ENCODE results near the gene FLVCR2.

FLVCR2 gene

DNA sequence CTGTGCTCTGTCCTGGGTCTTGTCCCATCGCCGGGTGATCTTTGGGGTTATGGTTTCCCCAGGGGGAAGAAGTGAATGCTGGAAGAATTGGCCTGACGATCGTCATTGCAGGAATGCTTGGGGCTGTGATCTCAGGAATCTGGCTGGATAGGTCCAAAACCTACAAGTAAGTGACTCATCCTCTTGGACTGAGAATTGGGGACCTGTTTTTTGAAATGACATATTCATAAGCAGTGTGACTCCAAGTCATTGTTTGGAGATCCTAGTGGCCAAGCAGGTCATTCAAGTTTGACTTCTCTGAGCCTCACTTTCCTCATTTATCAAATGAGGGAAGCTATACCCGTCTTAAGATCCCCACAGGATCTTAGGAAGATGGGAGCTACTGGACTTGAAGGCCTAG, 56.4 kb downstream of the FLVCR2 start:
- no peak for DNase-seq

DNA sequence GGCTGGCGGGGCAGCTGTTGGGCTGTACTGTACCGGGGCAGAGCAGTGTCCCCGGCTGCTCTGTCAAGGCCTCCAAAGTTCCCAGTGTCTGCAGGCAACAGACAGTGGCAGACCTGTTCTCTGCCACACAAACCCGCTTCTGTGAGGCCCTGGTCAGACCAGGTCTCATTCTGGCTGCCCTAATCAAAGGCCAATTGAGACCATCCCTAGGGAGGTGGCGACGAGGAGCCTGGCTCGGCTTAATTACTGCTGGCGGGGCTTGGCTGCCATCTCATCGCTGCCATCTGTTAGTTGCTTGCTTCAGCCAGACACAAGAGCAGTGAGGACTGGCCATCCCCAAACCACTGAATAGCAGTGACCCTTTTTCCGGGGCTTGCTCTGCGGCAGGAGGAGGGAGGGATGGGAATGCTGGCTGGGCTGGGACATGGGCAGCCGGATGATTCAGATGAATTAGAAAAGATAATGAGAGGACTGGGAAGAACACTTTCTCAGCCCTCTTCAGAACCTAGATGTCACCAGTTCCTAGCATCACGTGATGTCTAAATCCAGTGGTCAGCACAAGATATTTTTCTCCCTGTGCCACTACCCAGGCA, 57.8 kb downstream of the FLVCR2 start:
- DNase-seq: no peak

DNA sequence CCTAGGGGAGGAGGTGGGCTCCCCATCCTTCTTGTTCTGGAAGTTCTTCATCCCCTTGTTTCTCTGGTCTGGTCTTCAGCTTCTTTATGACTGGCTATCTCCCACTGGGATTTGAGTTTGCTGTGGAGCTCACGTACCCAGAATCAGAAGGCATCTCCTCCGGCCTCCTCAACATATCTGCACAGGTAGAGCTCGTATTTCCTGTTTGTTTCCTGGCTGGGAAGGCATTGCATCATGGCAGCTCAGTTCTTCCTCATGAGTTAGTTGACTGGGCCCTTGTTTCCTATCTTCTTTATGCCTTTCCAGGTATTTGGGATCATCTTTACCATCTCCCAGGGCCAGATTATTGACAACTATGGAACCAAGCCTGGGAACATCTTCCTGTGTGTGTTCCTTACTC, 62.5 kb downstream of the FLVCR2 start:
- no peak for DNase-seq

DNA sequence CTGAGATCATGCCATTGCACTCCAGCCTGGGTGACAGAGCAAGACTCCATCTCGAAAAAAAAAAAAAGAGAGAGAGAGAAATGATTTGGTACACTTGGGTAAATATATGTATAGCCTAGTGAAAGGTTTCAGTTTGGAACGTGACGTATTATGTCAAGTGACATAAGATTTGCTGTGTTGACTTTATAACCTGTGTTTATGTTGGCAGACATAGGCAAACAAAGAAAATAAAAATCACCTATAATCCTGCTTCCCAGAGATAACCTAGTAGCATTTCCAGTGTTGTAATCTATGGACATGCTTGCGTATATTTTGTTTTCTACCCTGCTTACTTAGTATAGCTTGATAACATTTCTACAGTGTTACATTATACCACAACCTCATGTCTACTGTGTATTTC, 65.6 kb downstream of the FLVCR2 start:
- DNase-seq: no peak

DNA sequence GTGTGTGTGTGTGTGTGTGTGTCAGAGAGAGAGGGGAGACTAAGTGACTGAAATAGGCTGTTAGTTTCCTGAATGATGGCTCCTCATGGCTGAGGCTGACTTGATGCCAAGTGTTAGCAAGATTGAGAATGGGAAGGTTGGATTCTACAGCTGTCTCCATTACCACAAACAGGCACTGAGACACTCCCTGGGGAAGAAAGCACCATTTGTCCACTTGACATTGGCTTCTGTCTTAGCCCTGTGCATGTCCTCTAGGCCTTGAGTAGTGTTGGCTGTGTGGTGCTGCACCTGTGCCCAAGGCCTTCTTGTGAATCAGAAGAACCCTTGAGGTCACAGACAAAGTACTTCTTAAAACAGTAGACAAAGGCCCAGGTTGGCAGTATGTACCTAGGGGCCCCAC, 66.6 kb downstream of the FLVCR2 start:
- no peak for DNase-seq

DNA sequence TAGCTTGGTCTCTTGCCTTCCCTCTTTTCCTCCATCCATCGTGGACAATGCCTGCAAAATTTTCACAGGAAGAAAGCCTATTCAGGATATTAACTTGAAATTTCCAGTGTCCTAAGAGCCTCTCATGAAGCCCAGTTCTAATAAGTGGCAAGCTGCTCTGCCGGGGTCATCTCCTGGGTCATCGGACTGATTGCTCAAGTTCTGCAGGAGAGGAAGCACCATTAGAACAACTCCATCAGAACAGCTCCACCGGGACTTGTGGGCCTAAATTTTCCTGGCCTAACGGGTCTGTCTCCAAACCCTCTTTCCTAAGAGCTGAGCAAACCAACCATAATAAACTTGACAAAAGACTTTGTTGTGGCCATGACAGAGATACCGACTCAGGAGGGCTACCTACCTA, 68.3 kb downstream of the FLVCR2 start:
- DNase-seq: no peak

DNA sequence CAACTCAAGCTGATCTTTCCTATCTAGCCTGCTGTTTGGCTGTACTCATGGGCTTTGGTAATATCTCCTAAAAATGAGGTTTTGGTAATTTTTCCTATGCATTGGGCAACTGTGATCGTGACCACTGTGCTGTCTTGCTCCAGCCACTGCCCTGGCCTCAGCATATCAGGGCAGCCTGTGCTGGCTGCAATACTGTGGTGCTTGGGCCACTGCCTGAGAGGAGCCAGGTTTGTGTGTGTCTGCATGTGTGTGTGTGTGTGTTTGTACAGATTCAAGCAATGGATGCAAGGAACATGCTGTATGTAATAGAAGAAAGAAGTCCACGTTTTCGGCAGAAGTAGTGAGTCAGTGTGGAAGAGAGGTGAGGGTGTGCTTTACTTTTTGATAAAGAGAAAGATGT, 69.2 kb downstream of the FLVCR2 start:
- no peak for DNase-seq

DNA sequence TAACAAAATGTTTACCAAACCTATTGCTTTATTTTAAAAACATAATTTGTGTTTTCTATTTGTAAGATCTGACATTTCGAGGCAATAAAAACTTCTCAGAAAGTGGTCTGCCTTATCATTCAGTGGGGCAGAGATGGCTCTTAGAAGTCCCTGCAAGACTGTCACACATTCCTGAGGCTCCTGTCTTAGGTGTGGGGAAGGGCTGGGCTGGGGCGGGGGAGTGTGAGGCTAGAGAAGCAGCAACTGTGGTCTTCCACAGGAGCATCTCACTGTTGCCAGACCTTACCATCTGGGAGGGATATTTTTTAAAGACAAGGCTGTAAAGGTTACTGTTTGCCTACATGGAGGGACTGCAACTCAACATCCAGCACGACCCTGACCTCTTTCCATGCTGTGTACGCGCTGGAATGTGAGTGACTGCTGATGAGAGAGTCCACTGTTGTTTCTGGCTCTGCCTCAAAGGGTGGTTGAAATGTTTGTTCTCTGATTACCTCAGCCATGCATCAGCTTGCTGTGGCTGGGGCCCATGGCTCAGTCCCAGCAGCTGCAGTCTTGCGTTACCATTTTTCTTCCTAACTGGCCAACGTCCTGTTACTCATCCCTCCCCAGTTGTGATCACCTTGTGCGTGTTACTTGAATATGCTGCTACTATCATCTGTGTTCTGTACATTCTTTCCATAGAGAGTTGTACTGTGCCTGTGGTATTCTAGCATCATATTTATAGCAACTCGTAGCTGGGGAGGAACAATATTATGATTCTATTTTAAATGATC, 69.8 kb downstream of the FLVCR2 start:
- no peak for DNase-seq

DNA sequence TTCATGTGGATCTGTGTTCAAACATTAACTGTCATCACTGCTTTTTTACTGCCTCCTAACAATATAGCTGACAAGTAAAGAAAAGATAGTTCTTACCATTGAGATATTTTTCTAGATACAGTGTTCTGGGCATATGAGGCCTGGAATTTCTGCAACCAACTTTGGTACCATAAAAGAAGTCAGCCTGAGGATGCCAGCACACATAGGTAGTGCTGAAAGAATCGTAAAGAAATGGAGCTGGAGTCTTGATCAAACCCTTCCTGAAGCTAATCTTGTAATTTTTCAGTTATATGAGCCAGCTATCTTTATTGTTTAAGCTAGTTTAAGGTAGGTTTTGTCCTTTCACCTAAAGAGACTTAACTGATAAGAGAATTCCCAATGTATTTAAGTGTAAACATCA, 70.9 kb downstream of the FLVCR2 start:
- DNase-seq: no peak

DNA sequence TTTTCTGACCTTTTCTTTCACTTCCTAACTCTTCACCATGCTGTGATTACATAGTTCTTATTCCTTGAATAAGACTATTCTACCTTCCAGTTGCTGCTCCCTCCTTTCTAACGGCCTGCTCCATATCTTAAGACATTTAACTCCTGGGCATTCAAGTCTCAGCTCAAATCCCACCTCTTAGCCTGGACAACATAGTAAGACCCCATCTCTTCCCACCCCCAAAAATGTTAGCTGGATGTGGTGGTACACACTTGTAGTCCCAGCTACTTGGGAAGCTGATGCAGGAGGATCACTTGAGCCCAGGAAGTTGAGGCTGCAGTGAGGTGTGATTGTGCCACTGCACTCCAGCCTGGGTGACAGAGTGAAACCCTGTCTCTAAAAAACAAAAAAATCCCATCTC, 71.4 kb downstream of the FLVCR2 start:
- no peak for DNase-seq

DNA sequence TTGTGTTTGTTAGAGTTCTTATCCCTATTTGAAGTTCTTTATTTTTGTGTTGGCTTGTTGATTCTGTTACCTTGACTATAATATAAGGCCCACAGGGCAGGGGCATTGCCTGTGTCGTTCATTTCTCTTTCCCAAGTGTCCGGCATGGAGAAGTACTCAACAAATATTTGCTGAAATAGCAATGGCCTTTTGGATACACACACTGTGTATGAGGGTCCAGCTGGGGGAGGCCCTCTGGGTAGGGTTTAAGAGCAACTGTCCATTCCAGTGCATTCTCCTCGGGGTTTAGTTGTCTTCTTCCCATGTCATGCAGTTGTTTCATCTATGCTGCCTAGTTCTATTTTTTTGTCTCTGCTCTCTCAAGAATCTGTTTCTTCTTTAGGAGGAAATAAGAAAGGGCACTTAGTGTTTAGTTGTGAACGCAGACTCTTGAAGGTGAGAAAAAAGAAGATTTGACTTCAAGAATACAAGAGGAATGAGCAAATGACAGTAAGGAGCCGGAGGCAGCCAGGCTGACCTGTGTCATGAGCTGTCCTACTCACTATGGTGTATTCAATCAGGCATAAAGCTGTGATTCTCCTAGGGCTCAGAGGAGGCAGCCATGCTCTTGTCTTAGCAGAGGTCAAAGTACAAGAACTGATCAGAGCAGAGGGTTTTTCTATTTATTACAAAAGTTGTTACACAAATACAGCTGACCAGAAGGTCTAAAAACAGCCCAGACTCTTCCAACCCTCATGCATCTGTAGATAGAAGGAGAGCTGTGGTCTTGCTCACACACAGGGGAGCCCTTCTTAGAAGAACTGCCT, 72.0 kb downstream of the FLVCR2 start:
- no peak for DNase-seq

DNA sequence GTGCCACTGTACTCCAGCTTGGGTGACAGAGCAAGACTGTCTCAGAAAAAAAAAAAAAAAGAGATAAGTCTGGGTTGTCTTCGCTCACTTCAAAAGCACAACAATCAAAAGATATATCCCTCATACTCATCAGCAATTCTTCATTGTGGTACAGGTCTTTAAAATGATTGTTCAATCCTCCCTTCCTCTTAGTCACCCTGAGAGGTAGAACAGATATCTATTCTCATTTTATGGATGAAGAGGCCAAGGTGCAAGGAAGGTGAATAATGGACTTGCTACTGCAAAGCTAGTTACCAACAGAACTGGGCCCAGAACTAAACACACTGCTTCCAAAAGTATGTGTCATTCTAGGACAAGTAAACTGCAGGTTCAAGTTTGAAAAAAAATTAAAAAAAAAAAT, 75.1 kb downstream of the FLVCR2 start:
- no peak for DNase-seq

DNA sequence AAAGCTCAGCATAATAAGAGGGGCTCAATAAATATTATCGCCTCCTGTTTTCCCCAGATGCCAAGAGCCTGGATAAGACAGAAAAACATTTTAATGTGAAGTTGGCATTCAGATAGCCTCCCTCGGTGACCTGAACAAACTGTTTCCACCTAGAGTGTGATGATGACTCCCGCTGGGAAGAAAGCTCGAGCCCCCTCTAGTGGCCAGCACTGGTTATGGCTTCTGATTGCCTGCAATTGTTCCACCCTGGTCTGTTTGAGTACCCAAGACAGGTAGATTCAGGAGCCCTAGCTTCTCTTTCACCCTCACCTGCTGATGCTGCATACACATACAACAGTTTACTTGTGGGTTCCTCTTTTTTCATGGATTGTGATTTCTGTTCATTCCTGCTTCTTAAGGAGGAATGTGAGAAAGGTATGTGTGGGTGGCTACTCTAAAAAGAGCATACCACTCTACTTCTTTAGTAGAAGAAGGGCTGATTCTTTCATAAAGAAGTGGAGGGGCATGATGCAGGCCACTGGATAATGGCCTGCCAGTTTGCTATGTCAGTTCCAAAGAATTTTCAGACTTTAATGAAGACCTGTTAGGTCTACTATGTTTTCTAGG, 75.8 kb downstream of the FLVCR2 start:
- peak; percentile 61 for DNase-seq

DNA sequence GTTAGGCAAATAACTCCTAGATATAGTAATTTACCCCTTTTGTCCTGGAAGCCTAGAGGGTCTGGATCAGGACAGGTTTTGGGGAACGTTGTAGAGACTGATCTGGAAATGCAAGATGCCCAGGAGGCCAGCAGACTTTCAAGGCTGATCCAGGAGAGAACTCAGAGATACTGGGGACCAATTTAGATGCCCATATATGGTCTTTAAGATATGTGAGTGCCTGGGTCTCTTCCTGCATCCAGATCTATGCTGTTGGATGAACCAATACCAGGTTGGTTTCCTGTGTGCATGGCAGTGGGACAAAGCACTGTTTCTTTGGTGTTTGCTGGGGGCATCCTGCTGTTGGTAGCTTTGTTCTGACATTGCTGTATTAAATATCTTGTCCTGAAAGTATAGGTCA, 76.8 kb downstream of the FLVCR2 start:
- no peak for DNase-seq

DNA sequence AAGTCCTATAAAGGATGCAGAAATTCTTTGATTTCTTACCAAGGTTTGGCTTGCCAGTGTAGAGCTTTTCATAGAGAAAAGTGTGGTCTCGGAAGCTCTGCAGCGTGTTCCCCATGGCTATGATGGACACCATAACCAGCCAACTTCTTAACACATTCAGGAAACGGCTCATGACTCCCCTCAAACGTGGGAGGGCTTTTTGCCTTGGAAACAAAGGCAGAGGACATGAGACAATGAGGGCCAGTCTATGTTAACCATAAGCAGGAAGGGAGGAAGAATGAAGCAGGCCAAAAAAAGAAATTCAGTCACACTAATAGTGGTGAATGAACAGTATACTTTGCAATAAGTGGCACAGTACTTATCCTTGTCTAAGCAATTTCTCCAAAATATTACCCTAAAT, 78.9 kb downstream of the FLVCR2 start:
- no peak for DNase-seq

DNA sequence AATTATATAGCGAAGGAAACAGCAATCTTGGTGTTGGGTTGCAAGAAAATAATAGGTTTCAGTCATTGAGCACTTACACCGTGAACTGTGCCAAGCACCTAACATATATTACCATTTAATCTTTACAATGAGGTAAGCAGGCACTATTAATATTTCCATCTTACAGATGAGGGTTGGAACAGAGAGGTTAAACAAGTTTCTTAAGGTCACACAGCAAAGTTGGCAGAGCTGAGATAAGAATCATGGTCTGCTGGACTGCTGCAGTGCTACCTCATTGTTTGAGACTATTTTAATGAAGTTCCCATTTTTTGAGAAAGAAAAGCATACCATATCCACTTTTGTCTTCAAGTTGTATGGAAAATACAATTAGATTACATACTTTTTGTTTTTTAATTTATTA, 80.5 kb downstream of the FLVCR2 start:
- no peak for DNase-seq

DNA sequence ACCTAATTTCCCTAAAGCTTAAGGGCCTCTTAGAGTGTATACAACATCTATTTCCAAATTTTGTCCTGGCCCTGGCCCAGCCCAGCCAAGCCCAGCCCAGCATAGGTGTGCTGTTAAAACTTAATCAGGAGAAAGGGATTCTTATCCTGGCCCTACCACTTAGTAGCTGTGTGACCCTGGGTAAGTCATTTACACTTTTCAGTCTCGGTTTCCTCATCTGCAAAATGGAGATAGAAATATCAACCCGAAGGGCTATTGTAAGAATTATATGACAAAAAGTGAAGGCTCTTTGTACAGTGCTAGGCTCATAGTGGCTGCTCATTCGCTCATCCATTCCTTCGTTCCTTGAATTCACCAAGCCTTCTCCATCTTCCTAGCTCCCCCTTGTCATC, 81.8 kb downstream of the FLVCR2 start:
- peak; percentile 6 for DNase-seq

DNA sequence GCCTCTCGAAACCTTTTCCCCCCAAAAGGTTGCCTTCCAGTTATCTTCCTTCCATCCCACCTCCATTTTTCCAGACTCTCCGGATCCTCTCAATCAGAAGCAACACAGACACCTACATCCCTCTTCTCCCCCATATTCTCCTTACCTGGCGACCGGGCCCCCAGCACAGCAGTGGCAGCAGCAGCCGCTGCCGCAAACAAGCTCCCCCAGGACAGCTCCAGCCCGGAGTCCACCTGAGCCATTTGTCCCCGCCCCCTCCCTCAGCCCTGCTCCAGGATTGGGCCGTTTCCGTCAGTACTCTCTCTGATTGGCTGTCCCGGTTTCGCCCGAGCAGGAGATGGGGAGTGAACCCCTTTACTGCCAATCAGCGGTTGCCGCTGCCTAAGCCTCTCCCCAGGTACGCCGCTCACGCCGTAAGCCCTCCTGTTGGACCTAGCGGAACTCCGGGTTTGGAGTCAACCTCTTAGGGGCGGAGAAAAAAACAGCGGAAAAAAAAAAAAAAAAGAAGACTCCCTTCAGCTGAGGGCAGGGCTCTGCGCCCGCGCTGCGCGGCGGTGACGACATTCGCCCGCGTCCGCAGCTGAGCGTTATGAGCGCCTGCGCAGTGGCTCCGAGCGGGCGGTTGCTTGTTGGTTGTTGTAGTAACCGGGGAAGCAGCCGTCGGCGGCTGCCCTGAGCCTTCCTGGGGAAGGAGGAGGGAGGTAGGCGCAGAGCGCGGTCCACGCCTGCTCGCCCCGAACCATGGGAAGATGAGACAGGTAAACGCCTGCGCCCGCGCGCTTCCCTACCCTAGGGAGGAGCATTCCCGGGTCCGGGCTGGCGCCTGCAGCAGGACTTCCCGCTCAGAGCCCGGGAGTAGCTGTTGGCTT, 82.4 kb downstream of the FLVCR2 start, which contains the start of the genes ERG28 and TTLL5:
Gene ERG28 (minus strand): TSS at position 247 of the 869 bp plus-strand sequence. CDS start 3,374 bp downstream, outside the sequence.
Gene TTLL5 (plus strand): TSS at position 617 of the 869 bp plus-strand sequence. CDS start 1,904 bp downstream, outside the sequence.
- DNase-seq: peak; percentile 80

DNA sequence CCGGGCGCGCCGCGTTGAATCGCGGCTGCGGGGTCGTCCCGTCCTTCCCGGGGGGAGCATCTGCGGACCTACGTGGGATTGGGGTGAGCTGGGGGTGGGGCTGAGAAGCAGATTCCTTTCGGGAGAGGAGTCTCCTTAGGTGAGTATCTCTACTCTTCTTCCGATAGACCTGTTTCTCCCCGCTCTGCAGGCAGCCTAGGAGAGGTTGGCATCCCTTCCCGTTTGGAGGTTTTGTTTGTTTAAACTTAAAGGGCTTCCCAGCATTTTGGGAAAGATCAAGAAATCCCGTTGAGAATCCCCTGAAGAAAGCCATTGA, 83.0 kb downstream of the FLVCR2 start:
- no peak for DNase-seq

DNA sequence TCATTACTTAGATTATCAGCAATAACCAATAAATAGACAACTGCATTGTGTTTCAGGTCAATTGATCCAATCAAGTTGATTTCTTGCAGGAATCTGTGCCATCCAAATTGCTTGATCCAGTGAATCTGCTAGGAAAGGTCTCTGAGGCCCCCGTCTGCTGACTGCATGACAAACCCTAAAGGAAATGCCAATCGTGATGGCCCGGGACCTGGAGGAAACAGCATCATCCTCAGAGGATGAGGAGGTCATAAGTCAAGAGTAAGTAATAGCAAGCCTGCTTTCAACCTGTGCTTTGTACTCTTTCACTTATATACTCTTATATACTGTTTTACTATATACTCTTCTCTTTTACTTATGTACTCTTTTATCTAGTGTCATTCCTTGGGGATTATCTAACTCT, 84.5 kb downstream of the FLVCR2 start:
- no peak for DNase-seq

DNA sequence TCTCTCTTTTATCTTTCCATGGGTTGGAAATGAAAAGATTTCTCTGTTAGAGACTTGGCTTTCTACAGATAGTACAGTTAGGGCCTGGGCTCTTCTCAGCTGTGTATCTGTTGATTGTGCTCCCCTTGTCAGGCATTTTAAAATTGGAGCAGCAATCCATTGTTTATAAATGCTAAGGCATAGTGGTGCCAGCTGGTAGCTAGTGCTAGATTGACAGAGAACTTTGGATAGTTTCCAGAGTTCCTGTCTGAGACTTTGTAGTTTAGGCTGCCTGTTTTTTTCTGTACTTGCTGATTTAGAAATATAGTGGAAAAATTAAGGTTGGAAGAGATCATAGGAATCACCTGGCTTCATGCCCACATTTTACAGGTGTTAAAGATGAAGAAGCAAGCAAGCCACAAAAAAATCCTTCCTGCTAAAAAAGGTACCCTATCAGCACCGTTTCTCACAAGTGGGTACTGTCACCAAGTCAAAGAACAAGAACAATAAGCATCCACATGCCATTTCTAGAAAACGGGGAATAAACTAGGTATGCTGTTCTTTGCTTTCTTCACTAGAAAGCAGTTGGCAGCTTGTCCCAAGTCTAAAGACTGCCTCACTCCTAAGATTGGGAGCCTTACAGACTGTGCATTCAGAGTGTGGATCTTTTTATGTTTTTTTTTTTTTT, 88.8 kb downstream of the FLVCR2 start:
- no peak for DNase-seq

DNA sequence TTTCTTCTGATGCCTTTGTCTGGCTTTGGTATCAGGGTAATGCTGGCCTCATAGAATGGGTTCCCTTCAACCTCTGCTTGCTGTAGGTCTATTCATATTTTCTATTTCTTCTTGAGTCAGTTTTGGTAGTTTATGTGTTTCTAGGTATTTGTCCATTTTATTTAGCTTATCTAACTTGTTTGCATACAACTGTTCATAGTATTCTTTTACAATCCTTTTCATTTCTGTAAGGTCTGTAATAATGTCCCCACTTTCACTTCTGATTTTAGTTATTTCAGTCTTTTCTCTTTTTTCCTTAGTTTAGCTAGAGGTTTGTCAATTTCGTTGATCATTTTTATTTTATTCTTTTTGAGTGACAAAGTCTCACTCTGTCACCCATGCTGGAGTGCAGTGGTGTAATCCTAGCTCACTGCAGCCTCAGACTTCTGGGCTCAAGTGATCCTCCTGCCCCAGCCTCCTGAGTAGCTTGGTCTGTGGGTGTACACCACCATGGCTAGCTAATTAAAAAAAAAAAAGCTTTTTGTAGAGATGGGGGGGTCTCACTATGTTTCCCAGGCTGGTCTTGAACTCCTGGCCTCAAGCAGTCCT, 94.3 kb downstream of the FLVCR2 start:
- no peak for DNase-seq
